GM18520 (cell line): ENCODE data around the gene TSPAN32.
"Not testable (repeated sequence)": the region's sequence is repeated elsewhere in the genome, so short reads cannot be mapped to it uniquely, and the experiment has no call there.

ENCODE experiments used
- ATAC-seq: cut with Tn5 transposase; IDR thresholded peaks from one replicate; pipeline ENCODE4 v1.9.1; 2021; ENCODE audit not compliant: unreplicated experiment

Gene TSPAN32

GRCh38 chr11:2362414-2362813 is 60.6 kb downstream of the TSPAN32 start:
- ATAC-seq: no peak

GRCh38 chr11:2363130-2363529 is 61.3 kb downstream of the TSPAN32 start:
- ATAC-seq: no peak

GRCh38 chr11:2363577-2364370 is 62.0 kb downstream of the TSPAN32 start:
- ATAC-seq: no peak

GRCh38 chr11:2364386-2364785 is 62.6 kb downstream of the TSPAN32 start:
- ATAC-seq: not testable (repeated sequence)

- no peak for ATAC-seq
Measured at GRCh38 chr11:2365571-2366210, 63.9 kb downstream of the TSPAN32 start.

- no peak for ATAC-seq
Measured at GRCh38 chr11:2366276-2366675, 64.5 kb downstream of the TSPAN32 start.

GRCh38 chr11:2366733-2367132 is 64.9 kb downstream of the TSPAN32 start:
- ATAC-seq: no peak

- no peak for ATAC-seq
Measured at GRCh38 chr11:2367266-2368160, 65.7 kb downstream of the TSPAN32 start.
